GM18873 (cell line): ENCODE results near the gene LRRC4C.

Experiments
- ATAC-seq: cut with Tn5 transposase; IDR thresholded peaks from one replicate; pipeline ENCODE4 v1.9.1; 2021; ENCODE audit warnings: mild to moderate bottlenecking, moderate library complexity, moderate number of reproducible peaks; ENCODE audit not compliant: unreplicated experiment, low FRiP score

LRRC4C gene

DNA sequence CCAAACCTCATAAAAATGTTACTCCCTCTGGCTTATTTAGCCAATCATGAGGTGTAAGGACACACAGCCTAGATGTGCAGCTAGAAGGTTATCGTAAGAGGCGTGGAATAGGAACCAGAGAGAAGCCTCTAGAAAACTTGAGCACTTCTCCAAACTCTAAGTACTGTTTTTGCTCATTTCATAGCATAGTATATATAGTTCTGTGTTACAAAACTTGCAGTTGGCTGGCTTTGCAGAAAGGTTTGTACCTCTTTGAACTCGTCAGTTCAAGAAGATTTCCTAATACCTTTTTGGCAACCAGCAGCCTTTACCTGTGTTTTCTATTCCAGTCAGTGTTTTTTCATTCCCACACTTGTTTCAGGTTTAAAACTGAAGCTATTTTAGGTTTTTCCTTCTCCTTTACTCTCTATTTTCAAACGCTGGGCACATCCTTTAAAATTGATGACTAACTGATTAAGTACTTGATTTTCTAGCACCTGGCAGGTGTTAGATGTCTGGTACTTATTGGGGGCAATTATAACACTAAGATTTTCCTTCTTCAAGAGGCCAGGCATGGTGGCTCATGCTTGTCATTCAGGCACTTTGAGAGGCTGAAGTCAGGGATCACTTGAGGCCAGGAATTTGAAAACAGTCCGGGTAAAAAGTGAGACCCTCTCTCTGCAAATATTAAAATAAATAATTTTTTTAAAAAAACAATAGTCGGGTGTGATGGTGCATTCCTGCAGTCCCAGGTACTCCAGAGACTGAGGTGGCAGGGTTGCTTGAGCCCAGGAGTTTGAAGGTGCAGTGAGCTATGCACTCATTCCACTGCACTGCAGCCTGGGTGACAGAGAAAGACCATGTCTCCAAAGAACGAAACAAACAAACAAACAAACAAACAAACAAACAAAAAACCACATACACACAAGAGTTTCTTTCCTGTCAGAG lies 125.2 kb downstream of the LRRC4C start:
- ATAC-seq: no peak

DNA sequence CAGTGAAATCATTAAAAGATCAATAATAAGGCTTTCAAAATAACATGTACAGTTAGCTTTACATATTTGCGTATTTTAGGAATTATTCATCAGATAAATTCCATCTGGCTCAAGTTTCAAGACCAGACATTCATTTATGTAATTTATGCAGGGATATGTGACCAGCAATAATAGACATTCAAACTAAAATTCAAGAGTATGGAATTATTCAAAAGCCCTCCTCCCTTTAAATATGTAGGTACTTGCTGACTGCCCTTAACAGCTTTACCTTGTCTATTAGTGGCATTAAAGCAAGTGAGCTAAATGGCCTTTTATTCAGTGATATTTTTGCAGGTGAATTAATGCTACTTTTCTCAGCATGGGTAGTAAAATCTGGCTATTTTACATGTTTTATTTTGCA lies 126.1 kb downstream of the LRRC4C start:
- ATAC-seq: no peak

DNA sequence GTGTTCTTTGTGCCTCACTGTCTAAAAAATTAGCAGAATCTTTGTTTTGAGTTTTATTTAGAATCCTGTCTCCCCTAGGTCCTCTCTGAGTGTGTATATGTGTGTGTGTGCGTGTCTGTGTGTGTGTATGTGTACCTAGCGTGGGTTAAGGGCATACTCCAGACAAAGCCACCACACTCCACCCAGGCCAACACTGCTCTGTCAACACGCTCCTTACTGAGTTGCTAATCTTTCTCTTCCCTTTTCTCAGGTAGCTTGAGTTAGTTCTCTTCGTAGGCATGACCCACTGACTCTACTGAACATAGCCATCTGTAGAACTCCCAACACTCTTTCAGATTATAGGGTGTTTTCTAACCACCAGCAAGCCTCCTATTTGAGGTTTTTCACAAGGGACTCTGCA lies 131.1 kb downstream of the LRRC4C start:
- ATAC-seq: no peak

DNA sequence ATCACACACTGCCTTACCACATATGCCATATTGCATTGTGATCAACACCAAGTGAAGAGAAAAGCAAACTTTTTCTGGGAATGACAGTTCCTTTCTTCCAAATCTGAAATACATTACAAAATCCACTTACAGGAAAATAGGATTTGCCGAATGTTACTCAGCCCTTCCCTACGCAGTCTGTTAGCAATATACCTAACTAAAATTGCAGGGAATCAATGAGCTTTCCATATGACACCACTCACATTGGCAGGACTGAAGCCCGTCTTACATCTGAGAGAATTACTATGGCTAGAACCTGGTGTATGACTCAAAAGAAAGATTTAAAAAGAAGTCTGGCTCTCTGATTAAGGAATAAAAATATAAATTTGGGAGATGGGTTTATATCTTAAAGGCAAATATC lies 136.0 kb downstream of the LRRC4C start:
- ATAC-seq: no peak

DNA sequence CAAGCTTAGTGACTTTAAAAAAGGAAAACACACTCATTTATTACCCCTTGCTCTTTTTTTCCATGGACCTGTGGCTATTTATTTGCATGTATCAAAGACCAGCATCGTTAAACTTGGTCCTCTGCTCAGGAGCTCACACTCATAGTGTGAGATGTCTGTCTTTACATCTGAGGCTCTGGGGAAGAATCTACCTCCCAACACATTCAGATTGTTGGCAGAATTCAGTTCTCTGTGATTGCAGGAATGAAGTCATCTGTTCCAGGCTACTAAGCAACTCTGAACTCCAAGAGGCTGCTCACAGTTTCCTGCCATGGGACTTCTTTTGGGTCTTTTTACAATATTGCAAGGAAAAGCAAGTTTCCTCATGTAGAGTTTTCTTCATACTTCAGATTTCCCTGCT lies 138.8 kb downstream of the LRRC4C start:
- no peak for ATAC-seq

DNA sequence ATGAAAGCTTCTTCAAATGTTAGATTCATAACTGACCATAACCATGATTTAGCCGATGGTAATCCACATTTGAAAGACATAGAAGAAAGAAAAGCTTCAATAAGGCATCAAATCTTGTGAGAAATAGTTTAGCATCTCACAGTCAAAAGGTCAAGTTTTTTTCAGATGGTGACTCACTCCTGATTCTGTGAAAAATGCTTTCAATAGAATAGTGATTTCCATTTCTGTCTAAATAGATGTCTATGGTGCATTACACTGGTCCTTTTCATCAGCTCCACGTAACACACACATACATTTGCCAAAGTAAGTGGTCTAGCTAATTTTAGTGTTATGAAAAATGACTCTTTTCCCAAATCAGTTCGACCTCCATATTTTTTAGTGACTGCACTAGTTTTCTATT lies 139.2 kb downstream of the LRRC4C start:
- no peak for ATAC-seq

DNA sequence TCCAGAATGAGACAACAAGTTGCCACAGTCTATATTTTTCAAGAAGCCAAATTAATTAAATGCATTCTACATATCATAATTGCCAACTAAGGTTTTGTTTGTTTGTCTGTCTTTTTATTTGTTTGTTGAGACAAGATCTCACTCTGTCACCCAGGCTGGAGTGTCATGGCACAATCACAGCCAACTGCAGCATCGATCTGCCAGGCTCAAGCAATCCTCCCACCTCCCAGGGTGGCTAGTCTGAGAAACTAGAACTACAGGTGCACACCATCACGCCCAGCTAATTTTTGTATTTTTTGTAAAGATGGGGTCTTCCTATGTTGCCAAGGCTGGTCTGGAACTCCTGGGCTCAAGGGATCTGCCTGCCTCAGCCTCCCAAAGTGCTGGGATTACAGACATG lies 140.0 kb downstream of the LRRC4C start:
- ATAC-seq: no peak

DNA sequence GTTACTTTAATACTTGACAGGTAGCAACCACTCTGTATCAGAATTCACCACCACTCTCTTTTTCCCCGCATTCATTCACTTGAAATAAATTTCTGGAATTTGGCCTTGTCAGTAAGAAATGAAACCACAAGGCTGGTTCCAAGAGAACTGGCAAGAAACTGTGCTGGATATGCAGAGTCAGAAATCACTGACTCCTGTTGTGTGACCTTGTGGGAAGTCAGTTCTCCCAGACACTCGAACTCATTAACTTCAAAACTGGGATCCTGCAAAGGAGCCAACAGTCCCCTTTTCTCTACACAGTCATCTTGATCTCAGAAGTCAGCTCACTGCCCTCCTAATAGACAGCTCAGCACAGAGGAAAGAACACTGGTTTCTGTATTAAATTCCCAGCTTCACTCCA lies 142.7 kb downstream of the LRRC4C start:
- no peak for ATAC-seq

DNA sequence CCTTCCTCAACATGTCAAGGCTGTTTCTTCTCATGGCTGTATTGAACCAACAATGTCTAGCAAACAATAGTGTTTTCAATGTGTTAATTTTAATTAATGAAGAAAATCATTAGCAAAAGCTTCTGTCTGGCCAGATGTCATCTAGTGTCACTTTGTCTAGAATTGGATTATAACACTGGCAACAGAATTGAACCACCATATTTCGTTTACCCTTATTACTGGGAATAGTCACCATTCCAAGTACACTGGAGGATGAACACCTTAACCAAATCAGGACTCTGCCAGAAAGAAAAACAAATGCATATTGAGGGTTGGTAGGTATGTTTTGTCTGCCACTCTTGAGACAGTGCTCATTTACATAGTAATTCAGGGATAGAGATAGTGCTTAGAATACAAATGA lies 146.2 kb downstream of the LRRC4C start:
- no peak for ATAC-seq

DNA sequence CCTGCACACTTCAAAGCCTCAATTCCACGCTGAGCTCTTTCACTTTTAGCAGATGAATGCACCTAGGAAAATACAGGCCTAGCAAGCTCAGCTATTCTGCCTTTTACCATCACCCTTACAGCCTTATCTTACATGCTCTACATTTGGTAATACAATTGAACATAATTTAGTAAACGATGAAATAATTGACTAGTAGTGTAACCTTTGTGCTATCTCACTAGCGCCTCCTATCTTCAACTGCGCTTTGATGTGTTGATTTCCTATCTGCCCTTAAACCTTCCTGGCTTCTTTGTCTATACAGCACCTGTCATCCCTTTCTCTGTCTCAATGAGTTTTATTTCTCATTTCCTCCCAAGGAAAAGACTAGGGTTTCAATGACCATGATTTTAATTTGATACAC lies 149.7 kb downstream of the LRRC4C start:
- ATAC-seq: no peak

DNA sequence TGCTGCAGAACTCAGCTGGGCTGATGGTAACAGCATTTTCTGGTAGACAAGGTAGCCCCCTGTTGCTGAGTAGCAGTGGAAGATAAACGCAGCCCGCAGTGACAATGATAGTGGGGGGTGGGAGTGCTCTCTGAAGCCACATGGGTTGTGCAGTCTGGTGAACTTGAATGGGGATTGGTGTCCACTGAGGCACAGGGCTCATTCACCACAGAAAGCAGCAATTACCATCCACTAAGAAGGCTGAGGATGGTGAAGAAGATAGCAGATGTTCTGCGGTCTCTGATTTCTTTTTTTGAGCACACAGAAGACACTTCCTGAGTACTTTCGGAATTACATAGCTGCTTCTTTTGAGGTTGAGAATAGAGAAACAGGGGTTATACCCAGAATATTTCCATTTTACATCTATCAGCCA lies 150.3 kb downstream of the LRRC4C start:
- no peak for ATAC-seq

DNA sequence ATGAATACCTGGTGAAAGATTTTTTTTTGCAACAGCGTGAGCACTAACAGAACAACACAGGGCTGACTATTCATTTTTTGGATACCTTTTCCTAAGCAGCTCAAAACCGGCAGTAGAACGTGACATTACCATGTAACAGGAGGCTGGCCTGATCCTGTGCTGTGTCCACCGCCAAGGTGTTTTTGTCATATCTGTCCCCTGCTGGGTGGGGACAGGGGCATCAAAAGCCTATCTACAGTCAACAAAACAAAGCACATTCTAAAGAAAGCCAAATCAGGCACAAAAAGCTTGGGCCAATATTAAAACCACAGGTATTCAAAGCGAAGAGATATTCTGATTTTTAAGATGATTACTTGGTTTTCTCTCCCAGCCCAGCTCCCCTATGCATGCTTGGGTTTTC lies 151.2 kb downstream of the LRRC4C start:
- no peak for ATAC-seq

DNA sequence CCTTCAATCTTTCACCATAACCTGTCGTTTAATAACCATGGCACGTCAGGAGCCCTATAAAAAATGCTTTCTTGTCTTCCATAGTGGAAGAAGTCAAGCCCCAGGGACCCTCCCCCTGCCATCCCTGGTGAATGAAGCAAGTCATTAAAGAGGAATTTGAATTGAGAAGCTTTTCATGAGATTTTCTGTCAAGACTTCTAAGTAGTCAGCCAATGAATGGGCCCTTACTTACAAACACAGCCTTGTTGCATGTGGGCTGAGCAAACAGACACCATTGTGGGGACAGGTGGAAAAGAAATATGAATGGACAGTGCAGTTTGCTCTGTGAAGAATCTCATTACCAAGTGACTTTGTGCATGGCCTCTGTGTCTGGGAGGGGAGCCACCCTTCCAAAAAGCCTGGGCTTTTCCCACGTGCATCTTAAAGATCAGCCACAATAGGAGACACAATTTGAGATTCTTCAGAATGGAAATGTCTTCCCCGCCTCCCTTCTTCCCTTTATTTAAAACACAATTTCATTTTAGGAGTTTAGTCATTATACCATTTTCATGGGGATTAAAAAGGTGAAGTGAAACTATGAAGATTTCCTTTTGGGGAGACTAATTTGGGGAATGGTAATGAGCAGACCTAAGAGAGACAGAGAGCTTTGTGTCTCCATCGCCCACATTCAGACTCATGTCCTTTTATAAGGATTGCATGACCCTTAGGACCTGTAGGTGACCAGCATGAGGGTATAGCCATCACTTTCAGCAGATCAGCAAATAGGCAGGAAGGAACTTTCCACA lies 152.0 kb downstream of the LRRC4C start:
- ATAC-seq: no peak

DNA sequence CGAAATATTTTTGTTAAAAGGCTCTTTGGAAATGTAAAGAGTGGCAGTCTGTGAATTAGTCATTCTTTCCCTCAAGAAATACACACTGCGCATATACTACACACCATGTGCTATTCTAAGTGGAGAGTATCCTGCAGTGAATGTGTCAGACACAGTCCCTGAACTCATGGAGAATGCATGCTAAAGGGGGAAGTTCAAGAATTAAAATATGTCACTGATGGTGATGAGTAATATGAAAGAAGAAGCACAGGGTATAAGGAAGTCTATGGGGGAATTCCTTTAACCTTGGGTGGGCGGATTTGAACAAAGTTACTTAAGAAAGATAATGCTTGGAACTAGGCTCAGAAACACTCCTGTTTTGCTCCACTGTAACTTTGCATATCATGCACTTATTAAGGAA lies 153.0 kb downstream of the LRRC4C start:
- ATAC-seq: no peak

DNA sequence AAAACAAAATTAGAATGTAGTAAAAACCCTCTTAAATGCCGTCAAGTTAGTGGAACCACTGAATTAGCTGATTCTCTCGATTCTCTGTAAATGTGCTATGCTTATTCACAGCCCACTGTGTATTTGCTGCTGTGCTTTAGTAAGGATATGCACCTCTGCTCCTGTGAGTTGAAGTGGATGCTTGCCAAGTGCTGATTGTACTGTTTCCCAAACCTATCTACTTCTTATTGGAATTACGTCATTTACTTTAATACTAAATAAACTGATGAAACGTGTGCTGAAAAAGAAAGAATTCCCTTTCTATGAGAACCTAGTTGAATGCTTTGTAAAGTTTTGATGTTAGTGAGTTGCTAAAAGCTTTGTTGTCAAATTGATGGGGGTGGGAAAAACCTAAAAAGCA lies 158.4 kb downstream of the LRRC4C start:
- no peak for ATAC-seq

DNA sequence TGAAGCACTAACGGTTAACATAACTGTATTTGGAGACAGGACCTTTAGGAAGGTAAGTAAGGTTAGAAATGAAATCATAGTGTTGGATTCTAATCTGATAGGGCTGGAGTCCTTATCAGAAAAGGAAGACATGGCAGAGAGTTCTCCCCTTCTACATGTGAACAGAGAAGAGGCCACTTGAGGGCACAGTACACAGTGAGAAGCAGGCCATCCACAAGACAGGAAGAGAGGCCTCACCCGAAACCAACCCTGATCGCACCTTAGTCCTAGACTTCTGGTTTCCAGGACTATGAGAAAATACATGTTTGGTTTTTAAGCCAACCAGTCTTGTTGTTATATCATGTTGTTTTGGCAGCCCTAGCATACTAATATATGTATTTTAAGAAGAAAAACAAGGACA lies 170.0 kb downstream of the LRRC4C start:
- no peak for ATAC-seq

DNA sequence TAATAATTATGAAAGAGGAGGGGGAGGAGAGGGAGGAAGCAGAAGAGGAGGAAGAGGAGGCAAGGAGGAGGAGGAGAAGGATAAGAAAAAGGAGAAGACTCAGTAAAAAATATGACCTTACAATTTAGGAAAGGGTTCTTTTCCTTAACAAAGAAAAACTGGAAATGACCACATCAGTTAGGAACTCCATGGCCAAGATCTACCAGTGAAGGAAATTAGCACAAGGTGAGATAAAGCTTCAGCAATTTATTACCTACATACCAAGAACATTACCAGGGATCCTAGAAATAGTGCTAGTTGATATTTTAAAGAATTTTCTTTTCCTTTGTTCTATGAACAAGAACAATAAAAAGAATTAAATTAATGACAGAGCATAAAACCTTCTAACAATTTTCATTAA lies 172.7 kb downstream of the LRRC4C start:
- ATAC-seq: no peak

DNA sequence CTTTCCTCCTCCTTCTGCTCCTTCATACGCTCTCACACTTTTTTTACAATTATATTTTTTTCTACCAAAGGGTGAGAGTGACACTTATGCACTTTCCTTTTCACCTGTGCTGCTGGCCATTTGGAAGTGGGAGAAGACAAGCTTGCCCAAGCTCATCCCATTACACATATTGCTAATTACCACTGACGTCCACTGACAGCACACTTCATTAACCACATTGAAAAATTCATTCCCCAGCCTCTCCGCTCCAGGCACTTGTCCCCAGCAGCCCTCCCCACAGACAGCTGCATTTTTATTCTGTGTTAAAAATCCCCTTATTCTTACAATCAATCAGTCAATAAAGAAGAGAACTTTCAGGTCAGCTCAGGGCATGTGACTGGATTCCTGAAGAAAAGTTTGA lies 175.1 kb downstream of the LRRC4C start:
- ATAC-seq: no peak

DNA sequence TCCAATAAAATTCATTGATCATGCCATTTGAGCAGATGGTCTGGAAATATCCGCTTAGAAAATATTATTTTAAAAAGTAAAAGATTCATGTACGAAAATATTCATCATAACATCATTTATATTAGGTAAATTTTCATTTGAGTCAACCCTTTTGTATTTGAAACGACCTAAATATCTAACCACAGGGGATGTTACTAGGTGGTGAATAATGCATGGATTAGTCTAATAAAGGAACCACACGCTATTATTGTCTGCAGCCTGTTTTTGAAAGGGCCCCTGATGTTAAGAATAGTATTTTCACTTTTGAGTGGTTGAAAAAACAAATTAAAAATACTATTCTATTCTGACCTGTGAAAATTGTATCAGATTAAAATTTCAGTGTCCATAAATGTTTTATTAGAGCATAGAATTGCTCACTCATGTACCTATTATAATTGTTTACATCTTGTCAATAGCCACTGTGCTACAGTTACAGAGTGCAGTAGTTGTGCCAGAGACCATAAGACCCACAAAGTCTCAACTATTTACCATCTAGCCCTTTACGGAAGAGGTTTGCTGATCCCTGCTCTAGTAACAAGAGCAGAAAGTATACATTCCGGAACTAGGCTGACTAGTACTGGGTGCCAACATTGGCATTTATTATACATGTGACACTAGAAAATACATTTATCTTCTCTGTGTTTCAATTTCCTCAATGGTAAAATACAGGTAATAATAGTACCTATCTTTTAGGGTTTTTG lies 176.1 kb downstream of the LRRC4C start:
- ATAC-seq: no peak

DNA sequence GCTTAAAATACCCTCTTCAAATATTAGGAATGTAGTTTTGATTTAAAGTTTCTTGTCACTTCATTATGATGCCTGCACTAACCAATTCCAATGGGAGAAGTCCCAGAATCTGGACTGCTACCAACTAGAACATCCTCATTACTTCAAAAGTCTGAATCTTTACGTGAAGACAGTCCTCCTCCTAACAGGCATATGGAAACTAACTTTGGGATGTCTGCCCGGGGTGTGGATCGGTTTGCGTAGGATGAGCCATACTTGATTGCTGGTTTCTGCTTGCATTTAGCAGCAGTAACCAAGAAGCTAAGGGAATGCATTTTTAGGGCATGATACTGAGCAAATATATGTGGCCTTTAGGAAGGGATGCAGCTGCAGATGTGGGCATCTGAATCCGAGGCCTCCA lies 177.1 kb downstream of the LRRC4C start:
- no peak for ATAC-seq

DNA sequence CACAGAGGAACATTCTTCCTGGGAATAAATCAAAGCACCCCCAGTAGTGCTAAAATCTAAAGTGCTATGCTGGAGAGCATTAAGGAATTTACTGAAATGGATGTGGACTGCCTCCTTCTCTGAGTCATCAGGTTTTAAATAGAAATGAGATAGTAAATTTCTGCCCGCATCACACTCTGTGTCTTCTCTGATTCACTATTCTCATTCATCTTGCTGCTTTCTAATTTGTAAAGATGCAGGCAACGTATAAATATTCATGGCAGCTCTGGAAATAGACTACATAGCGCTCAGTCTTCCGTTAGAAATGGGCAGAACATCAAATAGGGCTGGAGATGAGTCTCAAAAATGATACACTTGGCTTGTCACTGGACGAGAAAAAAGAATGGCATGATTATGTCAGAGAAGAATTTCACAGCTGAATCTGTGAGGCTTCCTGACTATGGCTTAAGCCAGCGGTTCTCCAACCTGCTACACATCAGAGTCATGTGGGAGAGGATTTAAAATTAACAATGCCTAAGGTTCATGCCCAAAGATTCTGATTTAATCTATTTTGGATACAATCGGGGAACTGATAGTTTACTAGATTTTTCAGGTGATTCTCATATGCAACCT lies 178.2 kb downstream of the LRRC4C start:
- ATAC-seq: no peak
